ENCODE results near the gene CST8.

Gene CST8

DNA sequence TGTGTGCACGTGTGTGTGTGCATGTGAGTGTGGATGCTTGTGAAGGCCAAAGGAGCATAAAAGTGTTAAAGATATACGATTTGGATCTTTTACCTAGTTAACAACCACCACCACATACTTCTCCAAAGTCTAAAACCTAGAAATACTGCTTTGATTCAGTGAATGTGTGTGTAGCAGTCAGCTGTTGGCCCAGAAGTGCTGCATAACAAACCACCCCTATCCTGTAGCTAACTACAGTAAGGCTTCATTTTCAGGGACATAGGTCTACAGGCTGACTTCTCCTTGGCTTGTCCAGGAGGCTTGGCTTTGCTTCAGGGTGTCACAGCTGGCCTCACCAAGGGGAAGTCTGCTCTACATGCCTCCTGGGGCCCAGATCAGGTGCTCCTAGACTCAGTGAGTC is 2.4 kb upstream of the CST8 start:
- no peak for DNase-seq (ENCODE audit: low read depth)

DNA sequence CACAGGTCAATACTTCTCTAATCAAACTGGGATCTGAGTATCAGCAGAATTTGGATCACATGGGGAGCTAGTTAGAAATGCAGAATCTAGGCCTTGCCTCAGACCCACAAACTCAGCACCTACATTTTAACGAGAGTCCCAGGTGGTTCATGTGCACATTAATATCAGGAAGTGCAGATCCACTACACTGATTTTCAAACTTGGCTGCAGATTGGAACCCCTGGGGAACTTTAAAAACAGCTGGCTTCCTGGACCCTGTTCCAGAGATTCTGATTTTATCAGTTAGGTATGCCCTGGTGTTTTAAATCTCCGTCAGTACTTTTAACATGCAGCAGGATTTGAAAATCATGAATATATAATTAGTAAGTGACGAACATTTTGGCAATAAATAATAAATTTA is 1.9 kb upstream of the CST8 start:
- in situ Hi-C loops (cut with HindIII; ENCODE audit: low sequenced_read_pairs), result no loop called here
- TF ChIP-seq, protein P1, sequence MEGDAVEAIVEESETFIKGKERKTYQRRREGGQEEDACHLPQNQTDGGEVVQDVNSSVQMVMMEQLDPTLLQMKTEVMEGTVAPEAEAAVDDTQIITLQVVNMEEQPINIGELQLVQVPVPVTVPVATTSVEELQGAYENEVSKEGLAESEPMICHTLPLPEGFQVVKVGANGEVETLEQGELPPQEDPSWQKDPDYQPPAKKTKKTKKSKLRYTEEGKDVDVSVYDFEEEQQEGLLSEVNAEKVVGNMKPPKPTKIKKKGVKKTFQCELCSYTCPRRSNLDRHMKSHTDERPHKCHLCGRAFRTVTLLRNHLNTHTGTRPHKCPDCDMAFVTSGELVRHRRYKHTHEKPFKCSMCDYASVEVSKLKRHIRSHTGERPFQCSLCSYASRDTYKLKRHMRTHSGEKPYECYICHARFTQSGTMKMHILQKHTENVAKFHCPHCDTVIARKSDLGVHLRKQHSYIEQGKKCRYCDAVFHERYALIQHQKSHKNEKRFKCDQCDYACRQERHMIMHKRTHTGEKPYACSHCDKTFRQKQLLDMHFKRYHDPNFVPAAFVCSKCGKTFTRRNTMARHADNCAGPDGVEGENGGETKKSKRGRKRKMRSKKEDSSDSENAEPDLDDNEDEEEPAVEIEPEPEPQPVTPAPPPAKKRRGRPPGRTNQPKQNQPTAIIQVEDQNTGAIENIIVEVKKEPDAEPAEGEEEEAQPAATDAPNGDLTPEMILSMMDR (IDR thresholded peaks at IDR 0.05; ENCODE audit: low read depth, low read length, missing control alignments), result no peak
- no peak overlapping the region for H3K4me3 ChIP-seq (ENCODE audit: low read depth, low read length)
- DNase-seq (ENCODE audit: low read depth), result no peak

More for the DNA sequence above, 2.4 kb upstream of the CST8 start:
- H3K4me3 ChIP-seq (ENCODE audit: low read depth, low read length), result no peak overlapping the region
- in situ Hi-C loops (cut with HindIII; ENCODE audit: low sequenced_read_pairs), result no loop called here
- TF ChIP-seq, protein P1 (IDR thresholded peaks at IDR 0.05; ENCODE audit: low read depth, low read length, missing control alignments), result no peak

DNA sequence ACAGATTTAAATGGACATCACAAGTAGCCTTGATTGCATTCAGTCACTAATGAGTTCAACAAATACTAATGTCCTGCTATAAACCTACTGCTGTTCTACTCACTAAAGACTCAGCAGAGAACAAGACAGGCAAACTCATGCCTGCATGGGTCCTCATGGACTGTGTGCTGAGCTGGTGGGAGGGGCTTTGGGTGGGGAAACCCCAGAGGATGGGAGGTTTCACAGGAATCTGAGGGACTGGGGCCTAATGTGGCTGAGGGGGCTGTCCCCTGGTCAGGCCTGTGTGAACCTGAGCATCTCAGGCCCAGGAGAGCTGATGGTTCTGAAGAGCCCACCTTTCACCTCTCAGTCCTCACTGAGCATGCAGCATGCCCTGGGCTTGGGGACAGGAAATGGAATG is 1.4 kb downstream of the CST8 start:
- H3K4me3 ChIP-seq (ENCODE audit: low read depth, low read length), result no peak overlapping the region
- TF ChIP-seq, protein P1 (IDR thresholded peaks at IDR 0.05; ENCODE audit: low read depth, low read length, missing control alignments), result no peak
- in situ Hi-C loops (cut with HindIII; ENCODE audit: low sequenced_read_pairs), result no loop called here
- DNase-seq (ENCODE audit: low read depth), result no peak

DNA sequence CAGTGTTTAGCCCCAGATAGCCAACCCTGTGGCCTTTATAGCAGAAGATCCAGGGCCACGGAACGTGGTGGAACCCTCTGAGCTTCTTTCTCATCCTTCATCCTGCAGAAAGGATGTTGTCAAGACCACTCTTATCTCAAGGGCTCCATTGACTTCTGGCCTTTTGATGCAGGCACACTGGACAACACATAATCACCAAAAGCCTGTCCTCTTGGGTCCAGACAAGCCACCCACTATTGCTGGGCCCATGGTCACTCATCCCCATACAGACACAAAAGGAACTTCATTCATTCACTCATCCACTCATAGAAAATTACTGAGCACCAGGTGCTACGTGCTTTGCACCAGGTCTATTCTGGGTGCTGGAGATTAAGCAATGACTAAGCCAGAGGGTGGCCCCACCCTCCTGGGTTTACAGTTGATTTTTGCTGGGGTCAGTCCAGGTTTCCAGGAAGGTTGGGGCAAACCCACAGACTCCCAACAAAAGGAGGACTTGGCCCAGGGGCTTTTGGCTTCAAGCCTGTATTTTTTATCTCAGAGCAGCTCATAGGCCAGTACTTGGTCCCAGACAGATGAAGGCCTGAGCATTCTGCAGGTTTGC is 2.4 kb downstream of the CST8 start:
- TF ChIP-seq, protein P1 (IDR thresholded peaks at IDR 0.05; ENCODE audit: low read depth, low read length, missing control alignments), result no peak
- no peak overlapping the region for H3K4me3 ChIP-seq (ENCODE audit: low read depth, low read length)
- DNase-seq (ENCODE audit: low read depth), result no peak
- in situ Hi-C loops (cut with HindIII; ENCODE audit: low sequenced_read_pairs), result no loop called here

DNA sequence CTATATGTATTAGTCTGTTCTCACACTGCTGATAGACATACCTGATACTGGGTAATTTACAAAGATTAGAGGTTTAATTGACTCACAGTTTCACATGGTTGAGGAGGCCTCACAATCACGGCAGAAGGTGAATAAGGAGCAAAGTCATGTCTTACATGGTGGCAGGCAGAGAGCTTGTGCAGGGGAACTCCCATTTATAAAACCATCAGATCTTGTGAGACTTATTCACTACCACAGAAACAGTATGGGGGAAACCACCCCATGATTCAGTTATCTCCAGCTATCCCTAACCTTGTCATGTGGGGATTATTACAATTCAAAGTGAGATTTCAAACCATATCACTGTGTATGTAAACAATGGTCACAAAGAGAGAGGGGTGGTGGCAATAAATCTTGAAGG is 6.6 kb downstream of the CST8 start:
- TF ChIP-seq, protein P1 (IDR thresholded peaks at IDR 0.05; ENCODE audit: low read depth, low read length, missing control alignments), result no peak
- in situ Hi-C loops (cut with HindIII; ENCODE audit: low sequenced_read_pairs), result no loop called here
- H3K4me3 ChIP-seq (ENCODE audit: low read depth, low read length), result no peak overlapping the region
- DNase-seq (ENCODE audit: low read depth), result no peak

DNA sequence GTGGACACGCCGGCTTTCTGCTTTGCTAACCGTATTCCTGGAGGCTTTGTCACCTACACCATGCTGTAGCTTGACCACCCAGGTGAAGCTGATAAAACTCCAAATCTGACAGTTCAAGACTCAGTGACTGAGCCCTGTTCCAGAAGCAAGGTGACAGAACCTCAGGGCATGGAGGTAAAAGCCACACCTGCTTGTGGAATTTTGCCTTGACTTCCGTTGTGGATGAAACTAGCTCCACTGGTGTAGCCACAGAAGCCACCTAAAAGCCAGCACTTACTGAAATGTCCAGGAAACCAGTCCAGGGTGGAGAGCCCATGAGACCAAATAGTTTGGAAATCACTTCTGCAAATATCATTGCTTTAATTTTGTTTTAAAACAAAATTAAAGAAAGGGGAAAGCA is 11.0 kb downstream of the CST8 start:
- H3K4me3 ChIP-seq (ENCODE audit: low read depth, low read length), result no peak overlapping the region
- in situ Hi-C loops (cut with HindIII; ENCODE audit: low sequenced_read_pairs), result no loop called here
- DNase-seq (ENCODE audit: low read depth), result no peak
- TF ChIP-seq, protein P1 (IDR thresholded peaks at IDR 0.05; ENCODE audit: low read depth, low read length, missing control alignments), result no peak
